ENCODE data around the gene LARGE2.

The LARGE2 gene

DNA sequence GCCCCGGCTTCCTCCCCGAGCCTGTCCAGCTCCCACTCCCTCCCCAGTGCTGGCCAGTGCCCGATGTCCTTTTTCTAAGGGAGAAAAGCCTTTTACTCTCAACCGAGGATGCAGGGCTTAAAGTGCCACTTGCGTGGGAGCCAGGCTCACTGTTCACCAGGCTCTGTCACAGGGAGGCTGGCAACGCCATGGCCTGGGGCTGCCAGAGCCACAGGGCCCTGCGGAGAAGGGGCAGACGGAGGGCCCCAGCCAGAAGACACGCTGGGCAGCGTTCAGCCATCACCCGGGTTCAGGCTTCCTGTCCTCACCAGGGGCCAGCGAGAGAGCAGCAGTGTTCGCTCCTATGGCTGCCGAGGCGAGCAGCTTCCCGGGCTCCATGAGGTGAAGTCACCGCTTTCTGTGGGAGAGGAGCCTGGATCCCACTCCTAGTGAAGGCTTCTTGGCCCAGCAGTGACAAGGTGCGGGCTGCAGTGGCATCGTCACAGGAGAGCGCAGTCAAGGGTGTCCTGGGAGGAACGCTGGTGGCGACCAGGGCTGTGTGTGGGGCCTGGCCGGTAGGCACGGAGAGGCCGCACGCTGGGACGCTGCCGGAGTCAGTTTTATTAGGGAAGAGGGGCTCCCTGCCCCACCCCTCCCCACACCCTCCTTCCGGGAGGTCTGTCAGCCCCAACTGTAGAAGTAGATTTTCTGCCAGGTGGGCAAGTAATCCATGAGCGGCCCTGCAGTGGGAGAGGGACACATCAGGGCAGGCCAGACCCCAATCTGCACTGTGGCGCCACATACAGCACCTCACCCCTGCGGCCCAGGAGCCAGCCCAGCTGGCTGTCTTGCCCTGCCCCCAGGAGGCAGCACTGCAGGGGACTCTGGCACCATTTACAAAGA, 12.6 kb upstream of the LARGE2 start:
- Histone ChIP-seq H3K4me1 (ENCODE audit: control insufficient read depth, insufficient read depth, low read length) (no peaks in the 10 kb centered on the region), H3K27ac (ENCODE audit: low read depth, low read length) (no peak overlapping the region), H3K27me3 (ENCODE audit: control insufficient read depth, insufficient read depth, low read length) (no peaks in the 10 kb centered on the region), H3K9ac (ENCODE audit: low read length) (no peak overlapping the region), H3K4me3 (ENCODE audit: low read length) (no peak overlapping the region), H3K36me3 (ENCODE audit: control insufficient read depth, insufficient read depth, low read length) (peaks cover 28% of the 10 kb centered on the region)

- no peaks in the 10 kb centered on the region for H3K27me3 ChIP-seq (ENCODE audit: control insufficient read depth, insufficient read depth, low read length)
- H3K36me3 ChIP-seq (ENCODE audit: control insufficient read depth, insufficient read depth, low read length) = peaks cover 28% of the 10 kb centered on the region
- H3K4me3 ChIP-seq (ENCODE audit: low read length) = no peak overlapping the region
- H3K4me1 ChIP-seq (ENCODE audit: control insufficient read depth, insufficient read depth, low read length) = no peaks in the 10 kb centered on the region
- H3K27ac ChIP-seq (ENCODE audit: low read depth, low read length) = no peak overlapping the region
- H3K9ac ChIP-seq (ENCODE audit: low read length) = no peak overlapping the region
Observed at GRCh38 chr11:45910623-45911022, 11.8 kb upstream of the LARGE2 start.

DNA sequence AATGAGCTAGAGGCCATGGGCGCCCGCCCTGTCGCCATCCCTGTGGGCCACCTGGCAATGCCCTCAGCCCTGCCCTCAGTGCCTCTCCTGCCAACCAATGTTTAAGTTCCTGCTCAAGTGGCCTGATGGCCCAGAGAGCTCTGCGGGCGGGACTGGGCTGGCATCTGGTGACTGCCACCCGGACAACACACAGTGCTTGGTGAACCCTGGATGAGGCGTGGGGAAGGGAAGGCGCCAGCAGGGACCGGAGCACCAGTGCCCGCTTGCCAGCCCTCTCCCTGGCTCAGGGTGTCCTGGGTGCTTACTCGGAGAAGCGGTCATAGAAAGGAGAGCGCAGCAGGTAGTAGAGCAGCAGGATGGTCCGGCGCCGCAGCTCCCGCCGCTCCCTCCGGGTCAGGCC, 8.9 kb upstream of the LARGE2 start:
- Histone ChIP-seq H3K4me3 (ENCODE audit: low read length) (no peak overlapping the region), H3K27ac (ENCODE audit: low read depth, low read length) (no peak overlapping the region), H3K4me1 (ENCODE audit: control insufficient read depth, insufficient read depth, low read length) (no peaks in the 10 kb centered on the region), H3K36me3 (ENCODE audit: control insufficient read depth, insufficient read depth, low read length) (peaks cover 28% of the 10 kb centered on the region), H3K9ac (ENCODE audit: low read length) (no peak overlapping the region), H3K27me3 (ENCODE audit: control insufficient read depth, insufficient read depth, low read length) (no peaks in the 10 kb centered on the region)

DNA sequence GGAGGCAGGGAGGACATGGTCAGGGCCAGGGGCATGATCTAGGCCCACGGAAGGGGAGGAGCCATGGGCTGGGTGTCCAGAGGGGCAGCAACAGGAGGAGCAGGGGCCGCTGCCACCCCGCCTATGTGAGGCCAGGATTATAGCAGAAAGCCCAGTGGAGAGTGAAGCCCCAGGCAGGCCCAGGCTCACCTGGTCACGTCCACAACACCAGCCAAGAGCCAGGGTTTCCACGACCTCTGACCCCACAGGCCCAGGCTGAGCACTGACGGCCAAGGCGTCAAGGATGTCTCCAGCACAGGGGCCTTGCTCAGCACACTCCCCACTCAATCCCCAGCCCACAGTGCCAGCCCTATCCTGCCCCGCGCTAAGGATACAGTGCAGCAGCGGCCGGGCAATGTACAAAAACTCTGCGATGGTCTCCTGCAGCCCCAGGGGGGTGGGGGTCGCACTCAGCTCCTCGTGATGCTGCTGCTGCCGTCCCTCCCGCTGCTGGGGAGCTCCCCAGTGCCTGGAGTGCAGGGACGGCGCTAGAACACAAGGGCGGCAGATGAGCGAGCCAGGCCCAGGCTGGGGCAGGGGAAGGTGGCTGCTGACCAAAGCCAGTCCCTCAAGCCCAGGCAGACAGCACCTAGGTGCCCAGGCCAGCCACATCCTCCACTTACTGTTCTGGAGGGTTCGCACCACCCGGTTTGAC, 8.4 kb upstream of the LARGE2 start:
- H3K4me1 ChIP-seq (ENCODE audit: control insufficient read depth, insufficient read depth, low read length) = no peaks in the 10 kb centered on the region
- H3K4me3 ChIP-seq (ENCODE audit: low read length) = no peak overlapping the region
- H3K27me3 ChIP-seq (ENCODE audit: control insufficient read depth, insufficient read depth, low read length) = no peaks in the 10 kb centered on the region
- peaks cover 28% of the 10 kb centered on the region for H3K36me3 ChIP-seq (ENCODE audit: control insufficient read depth, insufficient read depth, low read length)
- no peak overlapping the region for H3K9ac ChIP-seq (ENCODE audit: low read length)
- H3K27ac ChIP-seq (ENCODE audit: low read depth, low read length) = no peak overlapping the region

- H3K9ac ChIP-seq (ENCODE audit: low read length) = no peak overlapping the region
- H3K4me1 ChIP-seq (ENCODE audit: control insufficient read depth, insufficient read depth, low read length) = no peaks in the 10 kb centered on the region
- peaks cover 25% of the 10 kb centered on the region for H3K36me3 ChIP-seq (ENCODE audit: control insufficient read depth, insufficient read depth, low read length)
- H3K27ac ChIP-seq (ENCODE audit: low read depth, low read length) = no peak overlapping the region
- H3K4me3 ChIP-seq (ENCODE audit: low read length) = no peak overlapping the region
- H3K27me3 ChIP-seq (ENCODE audit: control insufficient read depth, insufficient read depth, low read length) = no peaks in the 10 kb centered on the region
Observed at GRCh38 chr11:45915446-45915845, 7.0 kb upstream of the LARGE2 start.

DNA sequence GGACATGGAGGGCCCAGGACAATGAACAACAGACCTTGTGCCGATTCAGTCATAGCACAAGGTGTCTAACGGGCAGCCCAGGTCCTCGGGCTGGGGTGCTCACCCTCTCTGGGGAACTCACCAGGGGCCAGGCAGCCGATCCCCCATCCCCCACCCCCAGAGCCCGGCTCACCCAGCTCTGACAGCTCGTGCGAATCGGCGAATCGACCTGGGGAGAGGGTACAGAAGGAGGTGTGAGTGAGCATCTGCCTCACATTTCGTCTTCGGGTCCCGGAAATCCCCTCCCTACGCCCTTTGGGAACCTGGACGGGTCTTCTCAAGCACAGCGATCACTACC, 5.2 kb upstream of the LARGE2 start:
- peak overlapping the region; percentile 99 for H3K4me3 ChIP-seq (ENCODE audit: low read length)
- no peaks in the 10 kb centered on the region for H3K27me3 ChIP-seq (ENCODE audit: control insufficient read depth, insufficient read depth, low read length)
- H3K27ac ChIP-seq (ENCODE audit: low read depth, low read length) = peak overlapping the region; percentile 79
- no peaks in the 10 kb centered on the region for H3K4me1 ChIP-seq (ENCODE audit: control insufficient read depth, insufficient read depth, low read length)
- peak overlapping the region; percentile 82 for H3K9ac ChIP-seq (ENCODE audit: low read length)
- H3K36me3 ChIP-seq (ENCODE audit: control insufficient read depth, insufficient read depth, low read length) = peaks cover 17% of the 10 kb centered on the region

- Histone ChIP-seq H3K36me3 (ENCODE audit: control insufficient read depth, insufficient read depth, low read length) (peaks cover 17% of the 10 kb centered on the region), H3K27me3 (ENCODE audit: control insufficient read depth, insufficient read depth, low read length) (no peaks in the 10 kb centered on the region), H3K4me1 (ENCODE audit: control insufficient read depth, insufficient read depth, low read length) (no peaks in the 10 kb centered on the region), H3K9ac (ENCODE audit: low read length) (peak within 1 kb of the TSS; percentile 82), H3K27ac (ENCODE audit: low read depth, low read length) (peak within 1 kb of the TSS; percentile 79), H3K4me3 (ENCODE audit: low read length) (peak within 1 kb of the TSS; percentile 99)
Observed at GRCh38 chr11:45917623-45918330, 4.7 kb upstream of the LARGE2 start, which contains the start of gene PEX16. TSS of gene PEX16 (minus strand) at chr11:45917877. CDS start at chr11:45917811, 66 bp downstream.

DNA sequence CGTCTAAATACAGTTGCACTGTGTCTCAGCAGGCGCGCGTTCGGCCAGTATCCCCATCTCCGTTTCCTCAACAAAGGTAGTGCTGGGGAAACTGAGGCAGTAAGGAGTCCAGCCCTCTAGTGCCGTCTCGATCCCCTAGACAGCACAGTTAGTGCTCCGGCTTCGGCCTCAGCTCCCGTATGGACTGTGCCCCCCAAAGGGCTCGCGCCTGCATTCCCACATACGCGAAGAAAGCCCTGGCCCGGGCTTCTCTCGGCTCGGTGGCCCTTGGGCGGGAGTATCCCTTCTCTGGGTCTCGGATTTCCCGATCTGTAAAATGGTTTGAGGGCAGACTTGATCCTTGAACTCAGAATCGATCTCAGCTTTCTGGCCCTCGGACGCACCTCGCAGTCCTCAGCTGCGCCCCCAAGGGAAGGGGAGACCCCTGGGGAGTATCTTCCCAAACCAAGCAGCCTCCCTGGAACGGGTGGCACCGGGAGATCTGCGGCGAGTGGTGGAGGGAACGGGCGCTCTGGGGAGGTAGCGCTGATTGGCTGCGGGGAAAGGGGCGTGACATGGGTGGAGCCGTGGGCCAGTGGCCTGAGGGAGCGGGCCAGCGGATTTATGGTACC, 4.0 kb upstream of the LARGE2 start:
- no peaks in the 10 kb centered on the region for H3K4me1 ChIP-seq (ENCODE audit: control insufficient read depth, insufficient read depth, low read length)
- peaks cover 11% of the 10 kb centered on the region for H3K36me3 ChIP-seq (ENCODE audit: control insufficient read depth, insufficient read depth, low read length)
- H3K9ac ChIP-seq (ENCODE audit: low read length) = peak overlapping the region; percentile 59
- H3K27ac ChIP-seq (ENCODE audit: low read depth, low read length) = peak overlapping the region; percentile 79
- peak overlapping the region; percentile 99 for H3K4me3 ChIP-seq (ENCODE audit: low read length)
- H3K27me3 ChIP-seq (ENCODE audit: control insufficient read depth, insufficient read depth, low read length) = peaks cover 6% of the 10 kb centered on the region

DNA sequence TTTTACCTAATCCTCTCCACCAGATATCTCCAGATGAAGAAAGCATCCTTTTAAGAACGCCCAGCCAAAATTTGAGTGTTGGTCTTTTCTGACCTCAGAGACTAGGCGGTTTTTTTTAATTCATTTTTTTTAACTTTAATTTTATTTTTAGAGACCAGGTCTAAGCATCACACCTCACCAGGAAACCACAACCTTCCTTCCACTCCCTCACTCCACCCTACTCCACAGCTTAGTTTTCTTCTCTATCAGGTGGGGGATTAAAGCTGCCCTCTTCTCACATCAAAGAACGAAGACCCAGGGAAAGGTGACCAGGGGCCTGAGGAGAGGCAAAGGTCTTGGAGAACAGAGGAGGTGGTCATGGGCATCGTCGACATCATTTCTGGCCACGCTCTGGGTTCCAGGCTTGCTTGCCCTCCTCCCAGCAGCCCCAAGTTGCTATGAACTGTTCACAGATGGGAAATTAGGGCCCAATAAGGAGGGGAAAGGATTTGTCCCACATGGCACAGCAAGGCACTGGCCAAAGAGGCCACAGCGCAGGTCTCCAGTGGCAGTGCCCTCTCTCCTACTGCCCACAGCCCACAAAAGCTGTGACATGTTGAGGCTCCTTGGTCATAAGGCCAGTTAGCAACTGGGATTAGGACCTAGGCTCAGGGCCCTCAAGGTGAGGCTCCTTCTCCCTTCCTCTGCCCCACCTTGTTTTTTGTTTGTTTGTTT, 3.3 kb upstream of the LARGE2 start:
- Histone ChIP-seq H3K4me1 (ENCODE audit: control insufficient read depth, insufficient read depth, low read length) (no peaks in the 10 kb centered on the region), H3K9ac (ENCODE audit: low read length) (no peak overlapping the region), H3K27me3 (ENCODE audit: control insufficient read depth, insufficient read depth, low read length) (peaks cover 7% of the 10 kb centered on the region), H3K4me3 (ENCODE audit: low read length) (peak overlapping the region; percentile 99), H3K36me3 (ENCODE audit: control insufficient read depth, insufficient read depth, low read length) (peaks cover 4% of the 10 kb centered on the region), H3K27ac (ENCODE audit: low read depth, low read length) (no peak overlapping the region)

DNA sequence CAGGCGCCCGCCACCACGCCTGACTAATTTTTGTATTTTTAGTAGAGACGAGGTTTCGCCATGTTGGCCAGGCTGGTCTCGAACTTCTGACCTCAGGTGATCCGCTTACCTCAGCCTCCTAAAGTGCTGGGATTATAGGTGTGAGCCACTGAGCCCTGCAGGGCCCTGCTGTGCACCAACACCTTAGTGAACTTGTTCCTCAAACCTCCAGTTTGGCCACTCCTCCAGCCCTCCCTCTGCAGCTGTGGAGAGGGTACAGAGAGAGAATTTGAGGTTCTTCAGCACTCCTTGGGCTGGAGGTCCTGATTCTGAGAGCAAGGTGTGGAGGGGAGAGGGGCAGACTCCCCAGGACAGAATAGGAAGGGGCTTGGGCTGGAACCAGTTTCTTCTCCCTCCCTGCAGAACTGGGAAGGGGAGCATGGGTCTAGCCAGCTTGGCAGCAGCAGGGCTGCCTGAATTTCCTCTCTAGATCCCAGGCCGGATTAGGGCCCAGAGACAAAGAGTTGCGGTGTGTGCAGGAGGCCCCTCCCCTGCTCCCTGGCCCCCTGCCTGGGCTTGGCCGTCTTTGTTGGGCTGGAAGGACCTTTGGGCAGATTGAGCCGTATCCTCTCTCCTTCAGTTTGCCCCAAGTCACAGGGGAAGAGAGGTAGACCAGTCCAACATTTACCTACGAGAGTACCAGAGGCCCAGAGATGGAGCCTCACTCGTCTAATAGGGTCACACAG, 2.5 kb upstream of the LARGE2 start:
- H3K4me1 ChIP-seq (ENCODE audit: control insufficient read depth, insufficient read depth, low read length) = no peaks in the 10 kb centered on the region
- no peaks in the 10 kb centered on the region for H3K36me3 ChIP-seq (ENCODE audit: control insufficient read depth, insufficient read depth, low read length)
- H3K9ac ChIP-seq (ENCODE audit: low read length) = no peak overlapping the region
- H3K4me3 ChIP-seq (ENCODE audit: low read length) = no peak overlapping the region
- H3K27me3 ChIP-seq (ENCODE audit: control insufficient read depth, insufficient read depth, low read length) = peaks cover 7% of the 10 kb centered on the region
- H3K27ac ChIP-seq (ENCODE audit: low read depth, low read length) = no peak overlapping the region
